Prostate gland (tissue), 2 donors: ENCODE measurements around the gene SPTA1. TPM values are rescaled to one million over a fixed set of nuclear protein-coding genes. Genes with fewer than 3 reads are reported as not detected.

ENCODE experiments used
- DNase-seq: peaks from one replicate; pipeline ENCODE4 v3.0.0-alpha.2; 2019; ENCODE audit warnings: low spot score
- H3K27ac ChIP-seq, 2 donors: fragments of 200-600 bp; sonication (generic); 2 replicates each; pipeline ENCODE4 v1.5.1; 2017 to 2019
- H3K27me3 ChIP-seq: fragments of 200-600 bp; sonication (generic); replicated peaks from 2 replicates; pipeline ENCODE4 v1.5.1; 2019; ENCODE audit not compliant: insufficient read depth
- H3K36me3 ChIP-seq, 2 donors: fragments of 200-600 bp; sonication (generic); 1 replicate in 1 of 2; 2 replicates in 1 of 2; pipeline versions ENCODE4 v1.5.1 to v1.8.1; 2017 to 2019
- H3K4me1 ChIP-seq: fragments of 200-600 bp; sonication (generic); replicated peaks from 2 replicates; pipeline ENCODE4 v1.5.1; 2019
- H3K4me3 ChIP-seq, 2 donors: fragments of 200-600 bp; sonication (generic); 2 replicates each; pipeline ENCODE4 v1.5.1; 2017 to 2019
- H3K9me3 ChIP-seq: fragments of 200-600 bp; sonication (generic); 2 replicates; pipeline ENCODE4 v1.5.1; 2017
- CTCF ChIP-seq, 4 experiments: fragments of 200-600 bp in 2 of 4; fragments of 450-650 bp in 2 of 4; sonication (generic) in 2 of 4; IDR thresholded peaks; 1 replicate in 3 of 4; 2 replicates in 1 of 4; pipeline ENCODE4 v1.5.1; 2016 to 2019; ENCODE audit warnings: antibody characterized with exemption in 4 of 4, mild to moderate bottlenecking in 2 of 4, moderate library complexity in 2 of 4
- POLR2A ChIP-seq: fragments of 450-650 bp; IDR thresholded peaks from one replicate; pipeline ENCODE4 v1.6.1; 2016; ENCODE audit warnings: antibody characterized with exemption, mild to moderate bottlenecking
- POLR2AphosphoS5 ChIP-seq: sonication (generic); formaldehyde crosslinking; IDR thresholded peaks from one replicate; pipeline ENCODE4 v1.6.1; 2017; ENCODE audit warnings: antibody characterized with exemption
- WGBS: methylation state at CpG from one replicate; pipeline ENCODE4 v1.1.5; 2018; 5-methylcytosine and 5-hydroxymethylcytosine counted together
- intact Hi-C: fragments of 100-400 bp; cut with DNase I; formaldehyde crosslinking; loops from one replicate; pipeline ENCODE4 v1.14.2; 2022
- total RNA-seq, 2 donors: library from RNA; depleted of rRNA; stranded (reverse); fragments of >200 nt; gene quantifications; one replicate each; pipeline ENCODE4 v1.1.0, GENCODE V29; 2016

The SPTA1 gene
- total RNA-seq: under 1 TPM in 1 of 2 donors, not detected in 1; 0.28 TPM

- H3K4me3 ChIP-seq: no peak within 1 kb of the TSS
- DNase-seq: no peak
- intact Hi-C loops: no loop called here
- no peaks in the 10 kb centered on the region for H3K36me3 ChIP-seq
- TF ChIP-seq POLR2AphosphoS5: no peak
- no peak for TF ChIP-seq CTCF (IDR thresholded peaks at IDR 0.05)
- no peak for TF ChIP-seq POLR2A
- no peaks in the 10 kb centered on the region for H3K27me3 ChIP-seq
- no peaks in the 10 kb centered on the region for H3K4me1 ChIP-seq
- H3K27ac ChIP-seq: no peak within 1 kb of the TSS
- 70% methylated on average over 7 of the region's 7 CpGs for WGBS
- no peaks in the 10 kb centered on the region for H3K9me3 ChIP-seq
These were observed at the start of gene SPTA1 for GRCh38 chr1:158686111-158687009. SPTA1 (minus strand) TSS chr1:158686715; CDS start chr1:158686517, 198 bp downstream.

GRCh38 chr1:158735848-158736247, 49.3 kb upstream of the SPTA1 start:
- intact Hi-C loops: no loop called here
- H3K4me3 ChIP-seq: no peak overlapping the region
- DNase-seq: no peak

GRCh38 chr1:158732524-158732923, 46.0 kb upstream of the SPTA1 start:
- no peak for TF ChIP-seq CTCF (IDR thresholded peaks at IDR 0.05)
- TF ChIP-seq POLR2AphosphoS5: no peak
- TF ChIP-seq POLR2A: no peak
- 55% methylated on average over 2 of the region's 2 CpGs for WGBS
- Histone ChIP-seq H3K36me3 (no peaks in the 10 kb centered on the region), H3K27me3 (no peaks in the 10 kb centered on the region), H3K4me3 (no peak overlapping the region), H3K27ac (no peak overlapping the region), H3K4me1 (no peaks in the 10 kb centered on the region), H3K9me3 (no peaks in the 10 kb centered on the region)
- DNase-seq: no peak
- intact Hi-C loops: no loop called here

More at GRCh38 chr1:158735848-158736247, 49.3 kb upstream of the SPTA1 start:
- Histone ChIP-seq H3K4me1 (no peaks in the 10 kb centered on the region), H3K27ac (no peak overlapping the region), H3K9me3 (no peaks in the 10 kb centered on the region), H3K36me3 (no peaks in the 10 kb centered on the region), H3K27me3 (no peaks in the 10 kb centered on the region)
- TF ChIP-seq CTCF (IDR thresholded peaks at IDR 0.05) (no peak), POLR2A (no peak), POLR2AphosphoS5 (no peak)

- 82% methylated on average over 4 of the region's 4 CpGs for WGBS
These were observed 45.2 kb upstream of the SPTA1 start for GRCh38 chr1:158731707-158732106.

More at GRCh38 chr1:158731707-158732106, 45.2 kb upstream of the SPTA1 start:
- no peak for TF ChIP-seq POLR2A
- no peak for TF ChIP-seq POLR2AphosphoS5
- no peak for TF ChIP-seq CTCF (IDR thresholded peaks at IDR 0.05)
- DNase-seq: no peak
- Histone ChIP-seq H3K9me3 (no peaks in the 10 kb centered on the region), H3K4me1 (no peaks in the 10 kb centered on the region), H3K4me3 (no peak overlapping the region), H3K36me3 (no peaks in the 10 kb centered on the region), H3K27ac (no peak overlapping the region), H3K27me3 (no peaks in the 10 kb centered on the region)
- intact Hi-C loops: no loop called here
